SK-N-MC (cell line): Measurements from ENCODE around the gene CDKAL1.

ENCODE experiments used
- DNase-seq: peaks from one replicate; pipeline ENCODE4 v3.0.0-alpha.2; 2011; ENCODE audit warnings: low read depth, low spot score
- H3K27ac ChIP-seq: fragments of 200-600 bp; sonication (generic); 2 replicates; pipeline ENCODE4 v1.5.1; 2016; ENCODE audit warnings: mixed run types
- H3K36me3 ChIP-seq: fragments of 200-600 bp; sonication (generic); 2 replicates; pipeline ENCODE4 v1.6.1; 2017; ENCODE audit warnings: antibody characterized with exemption, low read length, mixed read lengths; ENCODE audit not compliant: insufficient read depth
- H3K4me3 ChIP-seq: fragments of 200-600 bp; sonication (generic); 2 replicates; pipeline ENCODE4 v1.5.1; 2016
- H3K9ac ChIP-seq: fragments of 200-600 bp; sonication (generic); 2 replicates; pipeline ENCODE4 v1.8.0; 2017; ENCODE audit warnings: mixed run types, mixed read lengths; ENCODE audit not compliant: insufficient read length
- H3K9me3 ChIP-seq: fragments of 200-600 bp; sonication (generic); 2 replicates; pipeline ENCODE4 v1.6.1; 2017; ENCODE audit warnings: low read depth, mild to moderate bottlenecking, antibody characterized with exemption, low read length, moderate library complexity, mixed read lengths
- EZH2 ChIP-seq: fragments of 200-600 bp; sonication (generic); IDR thresholded peaks from one replicate; pipeline ENCODE4 v1.6.1; 2017; ENCODE audit warnings: antibody characterized with exemption
- FOXP2 ChIP-seq: optimal IDR thresholded peaks from 2 replicates; pipeline ENCODE3; 2011; ENCODE audit warnings: mild to moderate bottlenecking, moderate library complexity; ENCODE audit not compliant: insufficient read depth; ENCODE audit errors: extremely low read length, control extremely low read depth
- POLR2AphosphoS5 ChIP-seq: IDR thresholded peaks from 2 replicates; pipeline ENCODE4 v1.6.1; 2012; ENCODE audit warnings: mild to moderate bottlenecking, low read depth, low read length, borderline replicate concordance

CDKAL1 gene

GRCh38 chr6:20652299-20653084 lies 118.2 kb downstream of the CDKAL1 start:
- H3K36me3 ChIP-seq = no peaks in the 10 kb centered on the region; the same call in 1 of the 2 replicates
- no peak overlapping the region for H3K4me3 ChIP-seq
- H3K9ac ChIP-seq = no peak overlapping the region
- no peak overlapping the region for H3K27ac ChIP-seq
- no peak for DNase-seq
- TF ChIP-seq FOXP2 (no peak), EZH2 (no peak), POLR2AphosphoS5 (no peak)
- H3K9me3 ChIP-seq = no peaks in the 10 kb centered on the region

GRCh38 chr6:20653085-20653479 lies 118.8 kb downstream of the CDKAL1 start:
- DNase-seq = no peak
- no peaks in the 10 kb centered on the region; the same call in 1 of the 2 replicates for H3K36me3 ChIP-seq
- TF ChIP-seq FOXP2 = no peak
- TF ChIP-seq EZH2 = no peak
- H3K27ac ChIP-seq = no peak overlapping the region
- H3K4me3 ChIP-seq = no peak overlapping the region
- H3K9ac ChIP-seq = no peak overlapping the region
- no peaks in the 10 kb centered on the region for H3K9me3 ChIP-seq

GRCh38 chr6:20655317-20655716 lies 121.1 kb downstream of the CDKAL1 start:
- no peak for DNase-seq
- no peaks in the 10 kb centered on the region for H3K9me3 ChIP-seq
- no peak overlapping the region for H3K4me3 ChIP-seq
- TF ChIP-seq FOXP2 = no peak
- no peak for TF ChIP-seq EZH2
- TF ChIP-seq POLR2AphosphoS5 = no peak
- no peaks in the 10 kb centered on the region; the same call in 1 of the 2 replicates for H3K36me3 ChIP-seq
- H3K9ac ChIP-seq = no peak overlapping the region
- no peak overlapping the region for H3K27ac ChIP-seq

- Histone ChIP-seq H3K9ac (no peak overlapping the region), H3K27ac (no peak overlapping the region), H3K9me3 (no peaks in the 10 kb centered on the region), H3K36me3 (no peaks in the 10 kb centered on the region; the same call in 1 of the 2 replicates), H3K4me3 (no peak overlapping the region)
- no peak for DNase-seq
- no peak for TF ChIP-seq POLR2AphosphoS5
- TF ChIP-seq EZH2 = no peak
- TF ChIP-seq FOXP2 = no peak
These were observed 123.1 kb downstream of the CDKAL1 start for GRCh38 chr6:20657274-20657800.

GRCh38 chr6:20658053-20658452 lies 123.8 kb downstream of the CDKAL1 start:
- TF ChIP-seq POLR2AphosphoS5 = no peak
- Histone ChIP-seq H3K27ac (no peak overlapping the region), H3K9ac (no peak overlapping the region), H3K4me3 (no peak overlapping the region), H3K9me3 (no peaks in the 10 kb centered on the region), H3K36me3 (no peaks in the 10 kb centered on the region; the same call in 1 of the 2 replicates)
- DNase-seq = no peak

- Histone ChIP-seq H3K9ac (no peak overlapping the region), H3K4me3 (no peak overlapping the region), H3K36me3 (no peaks in the 10 kb centered on the region; the same call in 1 of the 2 replicates), H3K9me3 (no peaks in the 10 kb centered on the region), H3K27ac (no peak overlapping the region)
- TF ChIP-seq EZH2 (no peak), POLR2AphosphoS5 (no peak), FOXP2 (no peak)
- DNase-seq = no peak
These were observed 124.3 kb downstream of the CDKAL1 start for GRCh38 chr6:20658516-20658915.

GRCh38 chr6:20660534-20660933 lies 126.3 kb downstream of the CDKAL1 start:
- Histone ChIP-seq H3K9me3 (no peaks in the 10 kb centered on the region), H3K27ac (no peak overlapping the region), H3K36me3 (no peaks in the 10 kb centered on the region), H3K4me3 (no peak overlapping the region), H3K9ac (no peak overlapping the region)
- DNase-seq = no peak
- TF ChIP-seq FOXP2 = no peak
- no peak for TF ChIP-seq POLR2AphosphoS5
- no peak for TF ChIP-seq EZH2

GRCh38 chr6:20661721-20662120 lies 127.5 kb downstream of the CDKAL1 start:
- no peak overlapping the region for H3K4me3 ChIP-seq
- DNase-seq = no peak
- H3K36me3 ChIP-seq = no peaks in the 10 kb centered on the region
- H3K27ac ChIP-seq = peak overlapping the region; percentile 38; the same call in 1 of the 2 replicates
- H3K9ac ChIP-seq = no peak overlapping the region
- no peaks in the 10 kb centered on the region for H3K9me3 ChIP-seq
- TF ChIP-seq EZH2 (no peak), POLR2AphosphoS5 (no peak), FOXP2 (no peak)

GRCh38 chr6:20664250-20664649 lies 130.0 kb downstream of the CDKAL1 start:
- Histone ChIP-seq H3K27ac (no peak overlapping the region), H3K36me3 (no peaks in the 10 kb centered on the region), H3K9ac (no peak overlapping the region), H3K4me3 (no peak overlapping the region), H3K9me3 (no peaks in the 10 kb centered on the region)
- TF ChIP-seq EZH2 (no peak), FOXP2 (no peak), POLR2AphosphoS5 (no peak)
- no peak for DNase-seq

- Histone ChIP-seq H3K27ac (no peak overlapping the region), H3K9me3 (no peaks in the 10 kb centered on the region), H3K4me3 (no peak overlapping the region), H3K36me3 (no peaks in the 10 kb centered on the region), H3K9ac (no peak overlapping the region)
- no peak for TF ChIP-seq EZH2
- TF ChIP-seq POLR2AphosphoS5 = no peak
- no peak for TF ChIP-seq FOXP2
- no peak for DNase-seq
These were observed 131.0 kb downstream of the CDKAL1 start for GRCh38 chr6:20665290-20665689.
